GM21737 (cell line): ENCODE measurements around the gene TNFAIP8L2.
"Not testable (repeated sequence)": the region's sequence is repeated elsewhere in the genome, so short reads cannot be mapped to it uniquely, and the experiment has no call there.

Source experiments
- ATAC-seq: cut with Tn5 transposase; IDR thresholded peaks from one replicate; pipeline ENCODE4 v1.9.1; 2021; ENCODE audit warnings: mild to moderate bottlenecking, moderate library complexity; ENCODE audit not compliant: unreplicated experiment

Gene TNFAIP8L2

DNA sequence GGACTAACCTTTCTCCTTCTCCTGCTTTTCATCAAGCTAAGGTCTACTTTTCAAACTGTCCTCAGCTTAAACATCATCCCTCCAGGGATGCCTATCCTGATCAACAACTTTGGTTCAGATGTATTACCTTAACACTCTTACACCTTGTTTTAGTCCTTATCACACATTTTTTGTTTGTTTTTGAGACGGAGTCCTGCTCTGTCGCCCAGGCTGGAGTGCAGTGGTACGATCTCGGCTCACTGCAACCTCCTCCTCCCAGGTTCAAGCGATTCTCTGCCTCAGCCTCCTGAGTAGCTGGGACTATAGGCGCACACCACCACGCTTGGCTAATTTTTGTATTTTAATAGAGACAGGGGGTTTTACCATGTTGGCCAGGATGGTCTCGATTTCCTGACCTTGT, 32.2 kb downstream of the TNFAIP8L2 start:
- not testable (repeated sequence) for ATAC-seq

DNA sequence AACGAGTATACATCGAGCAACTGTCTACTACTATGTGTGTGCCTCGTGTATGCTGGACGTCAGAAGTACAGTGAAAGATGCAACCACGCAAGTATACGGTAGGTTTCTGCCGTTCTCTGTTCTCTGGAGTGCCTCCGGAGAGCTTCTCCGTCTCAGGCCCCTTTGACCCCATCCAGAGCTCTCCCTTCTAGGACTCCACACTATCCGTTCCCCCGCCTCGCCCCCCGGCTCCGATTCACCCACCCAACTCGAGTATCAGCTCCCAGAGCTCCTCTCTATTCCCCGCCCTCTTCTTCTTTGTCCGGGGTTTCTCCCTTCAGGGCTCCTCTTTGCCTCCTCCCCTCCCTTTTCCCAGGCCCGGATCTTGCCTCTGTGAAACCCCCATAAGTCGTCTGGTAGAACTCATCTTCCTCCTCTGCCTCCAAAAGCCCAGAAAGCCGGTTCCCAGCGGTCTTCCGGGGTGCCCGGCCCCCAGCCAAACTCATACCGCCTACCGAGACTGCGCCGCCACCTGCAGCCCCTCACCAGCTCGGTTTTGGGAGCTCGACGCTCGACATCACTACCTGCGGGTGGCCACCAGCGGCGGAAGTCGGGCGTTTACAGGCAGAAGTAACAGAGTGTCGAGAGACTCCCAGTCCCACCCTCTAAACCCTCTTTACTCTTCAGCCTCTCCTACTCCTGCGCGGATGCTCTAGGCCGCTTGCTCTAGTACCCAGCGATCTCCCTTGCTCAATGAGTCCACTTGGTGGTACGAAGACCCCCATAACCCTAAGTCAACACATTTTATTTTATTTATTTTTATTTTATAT, 33.4 kb downstream of the TNFAIP8L2 start, which contains the start of gene VPS72:
VPS72 (minus strand) TSS at position 561 of the 809 bp plus-strand sequence; CDS start at position 485, 76 bp downstream.
- ATAC-seq: peak; percentile 87

DNA sequence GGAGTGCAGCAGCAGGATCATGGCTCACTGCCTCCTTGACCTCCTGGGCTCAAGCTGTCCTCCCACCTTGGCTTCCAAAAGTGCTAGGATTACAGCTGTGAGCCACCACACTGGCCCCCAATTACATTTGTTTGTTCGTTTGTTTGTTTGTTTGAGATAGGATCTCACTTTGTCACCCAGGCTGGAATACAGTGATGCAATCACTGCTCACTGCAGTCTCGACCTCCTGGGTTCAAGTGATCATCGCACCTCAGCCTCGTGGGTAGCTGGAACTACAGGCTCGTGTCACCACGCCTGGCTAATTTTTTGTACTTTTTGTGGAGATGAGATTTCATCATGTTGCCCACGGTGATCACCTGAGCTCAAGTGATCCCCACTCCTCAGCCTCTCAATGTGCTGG, 35.6 kb downstream of the TNFAIP8L2 start:
- no peak for ATAC-seq

DNA sequence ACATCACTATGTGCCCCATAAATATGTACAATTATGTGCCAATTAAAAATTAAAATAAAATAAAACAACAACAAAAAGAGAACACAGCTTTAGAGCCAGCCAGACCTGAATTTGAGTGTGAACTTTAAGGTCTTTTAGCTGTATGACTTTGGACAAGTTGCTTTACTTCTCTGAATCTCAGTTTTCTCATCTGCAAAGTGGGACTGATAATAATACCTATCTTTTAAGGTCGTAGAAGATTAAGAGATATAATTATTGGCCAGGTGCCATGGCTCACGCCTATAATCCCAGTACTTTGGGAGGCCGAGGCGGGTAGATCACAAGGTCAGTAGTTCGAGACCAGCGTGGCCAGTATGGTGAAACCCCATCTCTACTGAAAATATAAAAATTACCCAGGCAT, 36.9 kb downstream of the TNFAIP8L2 start:
- ATAC-seq: no peak

DNA sequence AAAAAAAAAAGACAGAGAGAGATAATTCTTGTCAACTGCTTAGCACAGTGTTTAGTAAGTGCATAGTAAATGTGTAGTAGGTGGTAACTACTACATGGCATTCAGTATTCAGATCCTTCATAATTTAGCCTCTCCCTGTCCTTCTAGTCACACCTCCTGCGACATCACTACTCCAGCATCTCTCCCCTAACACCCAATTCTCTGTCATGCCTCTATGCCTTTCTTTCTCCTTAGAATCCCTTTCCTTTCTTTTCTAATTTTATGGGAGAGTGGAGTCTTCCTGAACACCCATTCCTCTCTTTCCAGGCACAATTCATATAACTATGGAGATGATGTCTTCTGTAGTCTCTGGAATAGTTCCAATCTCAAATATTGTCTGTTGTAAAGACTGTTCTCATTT, 37.4 kb downstream of the TNFAIP8L2 start:
- no peak for ATAC-seq

DNA sequence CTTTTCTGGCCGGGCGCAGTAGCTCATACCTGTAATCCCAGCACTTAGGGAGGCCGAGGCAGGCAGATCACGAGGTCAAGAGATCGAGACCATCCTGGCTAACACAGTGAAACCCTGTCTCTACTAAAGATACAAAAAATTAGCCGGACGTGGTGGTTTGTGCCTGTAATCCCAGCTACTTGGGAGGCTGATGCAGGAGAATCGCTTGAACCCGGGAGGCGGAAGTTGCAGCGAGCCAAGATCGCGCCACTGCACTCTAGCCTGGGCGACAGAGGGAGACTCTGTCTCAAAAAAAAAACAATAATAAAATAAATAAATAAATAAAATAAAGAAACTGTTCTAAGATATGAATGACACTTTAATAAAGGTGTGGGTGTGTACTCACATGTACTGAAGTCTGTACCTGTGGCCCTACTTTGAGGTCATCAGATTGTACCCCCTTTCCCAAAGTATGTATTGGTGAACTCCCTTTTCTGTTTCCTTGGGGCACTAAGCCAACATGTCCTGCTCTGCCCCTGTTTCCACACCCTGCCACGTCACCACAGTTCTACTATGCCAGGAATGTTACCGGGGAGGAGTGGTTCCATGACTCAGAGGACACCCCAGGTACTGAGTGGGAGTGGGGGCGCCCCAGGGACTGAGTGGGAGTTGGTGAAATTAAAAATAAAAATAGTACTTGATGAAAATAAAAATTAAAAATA, 38.6 kb downstream of the TNFAIP8L2 start:
- not testable (repeated sequence) for ATAC-seq

DNA sequence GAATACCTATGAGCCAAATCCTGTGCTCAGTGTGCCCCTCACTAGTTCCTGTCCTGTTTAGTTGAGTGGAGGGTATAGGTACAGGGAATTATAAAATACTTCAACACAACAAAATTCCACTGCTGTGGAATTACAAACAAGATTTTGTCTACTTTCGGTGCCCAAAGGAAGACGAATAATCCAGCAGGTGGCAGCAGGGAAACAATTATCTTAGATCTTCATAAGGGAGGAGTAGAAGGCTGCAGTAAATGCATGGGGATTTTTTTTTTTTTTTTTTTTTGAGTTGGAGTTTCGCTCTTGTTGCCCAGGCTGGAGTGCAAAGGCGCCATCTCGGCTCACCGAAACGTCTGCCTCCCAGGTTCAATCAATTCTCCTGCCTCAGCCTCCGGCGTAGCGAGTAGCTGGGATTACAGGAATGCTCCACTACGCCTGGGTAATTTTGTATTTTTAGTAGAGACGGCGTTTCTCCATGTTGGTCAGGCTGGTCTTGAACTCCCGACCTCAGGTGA, 39.9 kb downstream of the TNFAIP8L2 start:
- no peak for ATAC-seq

DNA sequence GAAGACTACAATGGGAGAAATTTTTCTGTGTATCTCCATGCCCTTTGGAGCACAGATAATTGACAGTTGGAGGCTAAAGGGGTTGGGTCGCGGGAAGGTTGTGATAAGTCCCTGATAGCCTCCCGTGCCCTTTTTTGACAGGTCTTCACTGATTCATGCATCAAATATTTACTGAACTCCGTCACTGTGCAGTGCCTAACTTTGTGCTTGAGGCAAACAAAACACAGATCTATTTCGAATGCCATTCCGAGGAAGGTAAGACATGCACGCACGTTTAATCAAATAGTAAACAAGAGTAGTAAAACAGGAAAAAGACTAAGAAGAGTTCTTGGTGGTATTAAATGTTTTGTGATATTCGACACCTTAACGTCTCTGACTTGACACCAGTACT, 41.4 kb downstream of the TNFAIP8L2 start:
- no peak for ATAC-seq

DNA sequence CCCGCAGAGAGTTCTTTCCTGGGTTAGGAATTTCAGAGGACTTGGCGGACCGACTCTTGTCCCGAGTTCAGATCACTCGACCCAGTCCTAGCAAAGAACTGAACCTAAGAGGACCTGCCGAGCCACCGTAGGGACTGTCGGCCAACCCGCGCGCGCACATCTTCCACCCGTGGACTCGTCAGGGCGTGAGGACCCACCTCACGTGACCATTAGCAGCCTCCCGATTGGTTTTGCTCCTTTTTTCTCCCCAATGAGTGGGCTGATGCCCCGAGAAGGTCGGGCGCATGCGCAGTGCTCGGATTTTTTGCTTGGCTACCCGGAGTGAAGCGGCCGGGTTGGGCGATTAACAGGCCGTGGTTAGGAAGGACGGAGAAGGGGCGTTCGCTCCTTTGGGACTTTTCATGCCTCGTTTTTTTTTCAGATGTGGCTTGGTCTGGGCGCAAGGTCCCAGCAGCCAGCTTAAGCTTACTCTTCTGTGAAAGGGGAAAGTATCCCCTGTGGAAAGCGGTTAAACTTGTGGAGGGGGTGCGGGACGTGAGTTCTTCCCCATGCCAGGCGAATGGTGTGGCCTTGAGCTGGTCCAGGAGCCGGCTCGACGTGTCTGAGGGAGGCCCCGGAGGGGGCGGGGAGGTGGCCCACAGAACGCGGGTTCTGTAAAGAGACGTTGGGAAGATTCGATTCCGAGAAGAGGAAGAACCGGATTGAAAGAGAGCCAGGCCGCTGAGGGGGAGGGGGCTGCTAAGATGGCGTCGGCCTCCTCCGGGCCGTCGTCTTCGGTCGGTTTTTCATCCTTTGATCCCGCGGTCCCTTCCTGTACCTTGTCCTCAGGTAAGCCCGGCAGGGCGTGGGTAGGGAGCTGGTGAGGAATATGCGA, 42.0 kb downstream of the TNFAIP8L2 start, which contains the start of gene PIP5K1A:
PIP5K1A (plus strand) TSS at position 299 of the 874 bp plus-strand sequence; CDS start at position 744, 445 bp downstream.
- peak; percentile 85 for ATAC-seq

DNA sequence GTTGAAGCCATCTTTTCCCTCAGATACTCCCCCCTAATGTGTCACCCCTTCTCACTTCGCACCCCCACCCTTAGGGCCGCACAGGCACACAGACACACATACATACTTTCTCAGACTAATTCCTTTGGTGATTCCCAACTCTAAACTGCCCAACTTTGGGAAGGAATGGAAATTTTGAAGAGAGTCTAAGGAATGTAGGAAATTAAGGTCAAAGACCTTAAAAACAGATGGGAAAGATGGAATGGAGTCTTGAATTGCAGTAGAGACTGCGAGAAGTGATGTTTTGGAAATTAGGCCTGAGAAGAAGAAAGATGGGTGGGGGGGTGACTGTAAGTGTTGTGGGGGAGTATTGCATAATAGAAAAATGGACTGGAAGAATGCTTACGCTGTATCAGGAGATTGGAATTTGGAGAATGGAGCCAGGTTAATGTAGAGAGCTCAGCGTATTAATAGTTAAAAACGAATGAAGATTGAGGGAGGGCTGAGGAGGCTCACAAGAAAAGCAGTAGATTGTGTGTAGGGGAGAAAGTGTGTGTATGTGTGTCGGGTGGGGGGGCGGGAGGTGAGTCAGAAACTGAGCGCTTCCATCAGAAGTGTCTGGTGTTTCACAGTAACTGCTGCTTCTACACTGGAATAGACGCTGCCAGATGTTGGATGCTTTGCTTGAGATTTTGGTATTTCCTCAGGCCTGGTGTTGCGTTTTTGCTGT, 43.6 kb downstream of the TNFAIP8L2 start:
- no peak for ATAC-seq

DNA sequence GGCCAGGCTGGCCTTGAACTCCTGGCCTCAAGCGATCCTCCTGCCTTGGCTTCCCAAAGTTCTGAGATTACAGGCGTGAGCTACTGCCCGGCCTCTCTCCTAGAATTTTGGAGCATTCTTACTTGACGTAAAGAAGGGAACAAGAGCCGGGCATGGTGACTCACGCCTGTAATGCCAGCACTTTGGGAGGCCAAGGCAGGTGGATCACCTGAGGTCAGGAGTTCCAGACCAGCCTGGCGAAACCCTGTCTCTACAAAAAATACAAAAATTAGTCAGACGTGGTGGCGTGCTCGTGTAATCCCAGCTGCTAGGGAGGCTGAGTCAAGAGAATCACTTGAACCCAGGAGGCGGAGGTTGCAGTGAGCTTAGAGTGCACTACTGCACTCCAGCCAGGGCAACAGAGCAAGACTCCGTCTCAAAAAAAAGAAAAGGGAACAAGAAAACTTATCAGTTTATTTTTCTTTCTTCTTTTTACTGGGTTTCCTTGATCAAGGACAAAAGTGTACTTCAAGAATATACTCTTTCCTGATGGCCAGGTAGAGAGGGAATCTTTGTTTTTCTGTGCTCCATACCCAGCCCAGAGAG, 49.0 kb downstream of the TNFAIP8L2 start:
- not testable (repeated sequence) for ATAC-seq
